ENCODE results near the gene RALY.

RALY gene

GRCh38 chr20:34085544-34086040, 91.9 kb downstream of the RALY start:
- TF ChIP-seq ZFP30 (CRISPR knock-in tag; IDR thresholded peaks at IDR 0.05) (no peak), CSDC2 (CRISPR knock-in tag; IDR thresholded peaks at IDR 0.05) (no peak), PATZ1 (CRISPR knock-in tag; IDR thresholded peaks at IDR 0.05; ENCODE audit: borderline replicate concordance) (no peak), ZNF70 (CRISPR knock-in tag; IDR thresholded peaks at IDR 0.05) (no peak), OSR1 (CRISPR knock-in tag; IDR thresholded peaks at IDR 0.05) (no peak)
- ATAC-seq, result no peak

- ATAC-seq, result no peak; the same call in 2 of the 3 replicates
- TF ChIP-seq CSDC2 (CRISPR knock-in tag; IDR thresholded peaks at IDR 0.05), result no peak
- no peak for TF ChIP-seq CSRNP3 (CRISPR knock-in tag; IDR thresholded peaks at IDR 0.05)
- no peak for TF ChIP-seq ARNTL (CRISPR knock-in tag; IDR thresholded peaks at IDR 0.05; ENCODE audit: borderline replicate concordance, low read depth)
- no peak for TF ChIP-seq ZFP30 (CRISPR knock-in tag; IDR thresholded peaks at IDR 0.05)
- TF ChIP-seq PPARA (CRISPR knock-in tag; IDR thresholded peaks at IDR 0.05; ENCODE audit: borderline replicate concordance), result no peak
- no peak for TF ChIP-seq PATZ1 (CRISPR knock-in tag; IDR thresholded peaks at IDR 0.05; ENCODE audit: borderline replicate concordance)
- no peak for TF ChIP-seq TSHZ2 (CRISPR knock-in tag; IDR thresholded peaks at IDR 0.05)
- no peak for TF ChIP-seq TOX (CRISPR knock-in tag; IDR thresholded peaks at IDR 0.05; ENCODE audit: borderline replicate concordance)
- no peak for TF ChIP-seq RARB (CRISPR knock-in tag; IDR thresholded peaks at IDR 0.05)
- TF ChIP-seq BACH2 (CRISPR knock-in tag; IDR thresholded peaks at IDR 0.05; ENCODE audit: borderline replicate concordance), result no peak
- TF ChIP-seq ZNF8 (CRISPR knock-in tag; IDR thresholded peaks at IDR 0.05), result no peak
- no peak for TF ChIP-seq ZC3H10 (CRISPR knock-in tag; IDR thresholded peaks at IDR 0.05)
- TF ChIP-seq ESRRG (CRISPR knock-in tag; IDR thresholded peaks at IDR 0.05), result no peak
These were observed 94.8 kb downstream of the RALY start for GRCh38 chr20:34088305-34089174.

- TF ChIP-seq TSHZ2 (CRISPR knock-in tag; IDR thresholded peaks at IDR 0.05) (no peak), BACH2 (CRISPR knock-in tag; IDR thresholded peaks at IDR 0.05; ENCODE audit: borderline replicate concordance) (no peak)
- no peak for ATAC-seq
These were observed 95.4 kb downstream of the RALY start for GRCh38 chr20:34089175-34089479.
